ENCODE data around the gene EDEM3.
"Not testable (repeated sequence)": the region's sequence is repeated elsewhere in the genome, so short reads cannot be mapped to it uniquely, and the experiment has no call there.

EDEM3 gene

GRCh38 chr1:184743062-184743756 is 11.4 kb downstream of the EDEM3 start:
- DNase-seq (ENCODE audit: low read depth in 2 of 3, low spot score in 2 of 3) = no peak

- no peak for DNase-seq (ENCODE audit: low read depth in 2 of 3, low spot score in 2 of 3)
Observed at GRCh38 chr1:184740344-184740743, 14.3 kb downstream of the EDEM3 start.

DNA sequence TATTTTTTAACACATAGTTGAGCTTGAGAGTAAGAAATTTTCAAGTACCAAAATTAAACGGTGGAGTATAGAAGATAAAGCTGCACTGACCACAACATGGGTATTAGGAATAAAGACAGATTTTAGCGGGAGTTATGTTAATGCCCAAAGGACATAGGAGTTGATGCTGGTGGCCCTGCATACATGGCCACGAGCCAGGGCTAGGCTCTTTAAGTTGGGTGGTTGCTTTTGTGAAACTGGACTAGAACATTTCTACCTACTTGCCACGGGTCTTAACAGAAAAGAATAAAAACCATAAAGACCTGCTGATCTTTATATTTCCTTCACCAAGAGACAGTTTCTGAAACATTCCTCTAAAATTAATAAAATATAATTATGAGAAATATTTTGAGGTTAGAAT is 14.9 kb downstream of the EDEM3 start:
- no peak for DNase-seq (ENCODE audit: low read depth in 2 of 3, low spot score in 2 of 3)

DNA sequence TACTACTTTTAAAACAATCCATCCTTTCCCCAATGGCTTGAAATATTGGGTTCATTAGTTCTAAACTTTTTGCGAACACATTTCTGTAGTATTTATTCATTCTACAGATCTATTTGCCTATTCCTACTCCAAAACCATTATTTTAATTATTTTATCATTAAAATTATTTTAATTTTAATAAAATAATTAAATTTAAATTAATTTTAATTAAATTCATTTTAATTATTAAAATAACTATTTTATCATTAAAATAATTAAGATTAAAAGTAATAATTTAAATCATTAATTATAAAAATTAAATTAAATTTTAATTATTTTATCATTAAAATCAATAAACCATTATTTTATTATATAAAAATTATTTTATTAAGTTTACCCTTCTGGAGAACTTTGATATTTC is 15.6 kb downstream of the EDEM3 start:
- DNase-seq (ENCODE audit: low read depth in 2 of 3, low spot score in 2 of 3) = no peak

GRCh38 chr1:184734980-184735379 is 19.7 kb downstream of the EDEM3 start:
- no peak for DNase-seq (ENCODE audit: low read depth in 2 of 3, low spot score in 2 of 3)

DNA sequence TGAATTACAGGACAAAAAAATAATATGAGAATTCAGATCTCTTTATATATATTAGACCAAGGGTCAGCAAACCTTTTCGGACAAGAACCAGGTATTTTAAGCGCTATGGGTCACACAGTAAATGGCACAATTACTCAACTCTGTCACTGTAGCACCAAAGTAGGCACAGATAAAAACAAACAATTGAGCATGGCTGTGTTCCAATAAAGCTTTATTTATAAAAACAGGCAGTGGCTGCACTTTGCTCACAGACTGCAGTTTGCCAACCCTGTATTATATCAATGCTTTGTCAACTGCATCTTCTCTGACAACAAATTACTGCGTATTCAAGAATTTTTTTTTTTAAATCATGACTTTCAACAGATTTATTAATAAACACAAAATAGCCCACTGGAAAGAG is 29.8 kb downstream of the EDEM3 start:
- no peak for DNase-seq (ENCODE audit: low read depth in 2 of 3, low spot score in 2 of 3)

DNA sequence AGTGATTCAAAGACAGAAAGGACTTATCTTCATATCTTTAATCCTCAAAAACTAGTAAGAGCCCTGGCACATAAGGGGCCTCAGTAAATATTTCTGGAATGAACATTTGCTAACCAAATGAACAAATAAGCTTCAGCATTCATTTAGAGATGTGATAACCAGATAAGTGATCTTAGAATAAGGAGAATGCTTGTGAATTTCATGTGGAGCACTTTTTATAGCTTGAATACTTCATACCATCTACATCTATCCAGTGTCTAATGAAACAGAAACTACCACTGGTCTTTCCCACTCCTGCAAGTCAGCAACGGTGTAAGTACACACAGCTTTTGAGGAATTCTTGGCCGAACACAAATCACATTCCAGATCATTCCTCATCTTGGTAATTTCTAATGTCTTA is 38.5 kb downstream of the EDEM3 start:
- no peak for DNase-seq (ENCODE audit: low read depth in 2 of 3, low spot score in 2 of 3)

DNA sequence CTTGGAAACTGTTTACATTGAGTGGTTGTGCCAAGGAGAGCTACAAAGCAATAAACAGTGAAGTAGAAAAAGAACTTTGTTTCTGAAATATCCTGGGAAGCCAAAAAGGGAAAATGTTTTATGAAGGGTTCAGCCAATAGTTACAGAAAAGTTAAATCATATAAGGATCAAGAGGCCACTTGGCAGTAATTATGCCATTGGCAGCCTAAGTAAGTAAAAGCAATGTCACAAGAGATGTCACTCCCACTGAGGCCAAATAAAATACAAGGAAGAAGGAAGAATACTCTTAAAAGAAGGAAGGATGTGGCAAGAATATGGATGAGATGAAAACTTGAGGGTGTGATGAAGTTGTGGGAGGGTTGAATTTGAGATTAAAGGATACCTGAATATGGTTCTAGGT is 45.2 kb downstream of the EDEM3 start:
- DNase-seq (ENCODE audit: low read depth in 2 of 3, low spot score in 2 of 3) = no peak

- DNase-seq (ENCODE audit: low read depth in 2 of 3, low spot score in 2 of 3) = no peak
Observed at GRCh38 chr1:184708084-184708676, 46.5 kb downstream of the EDEM3 start.

DNA sequence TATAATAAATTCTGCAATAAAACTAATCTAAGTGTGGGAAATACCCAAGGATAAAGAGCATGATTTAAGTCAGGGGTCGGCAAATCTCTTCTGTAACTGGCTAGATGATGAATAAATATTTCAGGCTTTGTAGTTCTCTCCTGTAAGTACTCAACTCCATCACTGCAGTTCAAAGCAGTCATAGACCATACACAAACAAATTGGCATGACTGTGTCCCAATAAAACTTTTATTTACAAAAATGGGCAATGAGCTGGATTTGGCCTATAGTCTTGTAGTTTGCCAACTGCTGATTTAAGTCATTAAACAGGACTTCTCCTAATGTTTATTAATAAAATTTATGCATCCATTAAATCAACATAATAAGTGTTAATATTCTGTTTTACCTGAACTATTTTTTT is 49.4 kb downstream of the EDEM3 start:
- no peak for DNase-seq (ENCODE audit: low read depth in 2 of 3, low spot score in 2 of 3)

GRCh38 chr1:184701816-184702215 is 52.8 kb downstream of the EDEM3 start:
- no peak for DNase-seq (ENCODE audit: low read depth in 2 of 3, low spot score in 2 of 3)

GRCh38 chr1:184698969-184699368 is 55.7 kb downstream of the EDEM3 start:
- no peak for DNase-seq (ENCODE audit: low read depth in 2 of 3, low spot score in 2 of 3)

- no peak for DNase-seq (ENCODE audit: low read depth in 2 of 3, low spot score in 2 of 3)
Observed at GRCh38 chr1:184698016-184698415, 56.6 kb downstream of the EDEM3 start.

DNA sequence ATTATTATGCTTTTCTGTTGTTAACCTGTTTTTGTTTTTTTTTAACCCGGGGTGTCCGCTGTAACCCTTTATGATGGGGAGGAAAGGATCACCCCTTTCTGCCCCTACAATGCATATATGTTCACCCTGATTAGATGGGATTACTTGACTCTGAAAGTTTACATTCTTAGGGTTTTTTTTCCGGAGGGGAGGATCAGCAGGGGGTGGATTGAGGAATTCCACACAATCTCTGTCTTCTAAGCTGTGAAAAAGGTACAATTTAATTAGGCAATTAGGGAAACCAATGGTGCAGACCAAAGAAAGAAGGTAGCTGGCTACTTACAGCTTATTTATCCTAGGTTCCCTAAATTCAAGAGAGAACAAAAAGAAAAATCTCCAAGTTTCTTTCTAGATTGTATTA is 58.3 kb downstream of the EDEM3 start:
- no peak for DNase-seq (ENCODE audit: low read depth in 2 of 3, low spot score in 2 of 3)

DNA sequence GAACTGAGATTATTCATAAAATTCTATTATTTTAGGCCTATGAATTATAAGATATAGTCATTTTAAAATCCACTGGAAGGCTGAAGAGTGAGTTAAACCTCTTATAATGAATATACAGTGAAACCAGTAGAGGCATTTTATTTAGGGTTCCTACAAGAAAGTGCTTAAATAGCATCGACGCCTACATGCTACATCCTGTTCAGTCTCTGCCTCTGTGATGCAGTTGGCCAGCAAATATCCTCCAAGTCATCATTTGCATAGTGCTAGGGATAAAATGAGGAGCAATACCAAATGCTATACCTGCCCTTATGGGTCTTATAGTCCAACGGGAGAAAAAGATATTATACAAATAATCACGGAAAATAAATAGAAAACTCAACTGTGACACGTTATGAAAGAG is 59.6 kb downstream of the EDEM3 start:
- no peak for DNase-seq (ENCODE audit: low read depth in 2 of 3, low spot score in 2 of 3)

DNA sequence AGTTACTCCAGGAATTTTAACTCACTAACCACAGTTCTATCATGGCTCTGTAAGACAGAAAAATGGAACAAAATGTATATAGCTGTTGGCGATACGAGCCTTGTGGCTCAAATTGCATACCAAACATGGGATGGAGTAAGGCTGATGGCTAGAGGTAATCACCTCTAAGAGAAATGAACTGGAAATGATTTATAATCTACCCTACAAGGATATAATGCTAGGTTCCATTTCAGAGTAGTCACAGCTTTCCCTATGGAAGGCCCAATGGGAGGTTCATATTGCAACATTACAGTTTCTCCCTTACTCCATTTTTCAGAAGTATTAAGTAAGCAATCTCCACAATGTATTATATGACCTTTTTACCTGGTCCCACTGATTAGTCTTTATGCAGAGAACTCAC is 61.6 kb downstream of the EDEM3 start:
- DNase-seq (ENCODE audit: low read depth in 2 of 3, low spot score in 2 of 3) = no peak

DNA sequence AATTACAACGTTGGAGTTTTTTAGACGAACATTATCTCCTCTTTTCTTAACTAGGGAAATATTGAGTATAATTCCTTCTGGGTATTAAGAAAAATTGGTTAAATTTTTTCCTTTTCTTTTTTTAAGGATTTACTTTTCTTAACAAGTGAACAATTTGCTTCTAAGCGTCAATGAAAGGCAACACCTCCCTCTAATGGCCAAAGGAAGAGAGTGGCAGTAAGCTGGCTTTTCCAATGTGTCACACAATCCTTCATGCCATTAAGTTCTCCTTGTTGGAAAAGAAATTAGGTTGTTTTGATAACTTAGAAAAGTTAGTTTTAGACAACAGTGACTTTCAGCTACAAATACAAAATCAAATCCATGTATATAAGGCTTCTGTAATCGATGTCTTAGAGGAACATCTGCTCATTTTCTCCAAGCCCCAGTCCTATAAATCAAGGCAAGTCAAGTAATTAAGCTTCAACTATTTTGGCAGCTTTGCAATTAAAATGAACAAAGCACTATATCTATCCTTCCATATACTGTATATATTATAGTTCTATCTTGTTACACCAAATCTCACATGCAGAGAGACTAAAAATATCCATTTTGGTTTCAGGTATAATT is 62.8 kb downstream of the EDEM3 start:
- no peak for DNase-seq (ENCODE audit: low read depth in 2 of 3, low spot score in 2 of 3)

GRCh38 chr1:184686540-184686939 is 68.1 kb downstream of the EDEM3 start:
- no peak for DNase-seq (ENCODE audit: low read depth in 2 of 3, low spot score in 2 of 3)

- DNase-seq (ENCODE audit: low read depth in 2 of 3, low spot score in 2 of 3) = no peak
Observed at GRCh38 chr1:184685116-184685515, 69.5 kb downstream of the EDEM3 start.

GRCh38 chr1:184684285-184685074 is 70.2 kb downstream of the EDEM3 start:
- DNase-seq (ENCODE audit: low read depth in 2 of 3, low spot score in 2 of 3) = no peak

- no peak for DNase-seq (ENCODE audit: low read depth in 2 of 3, low spot score in 2 of 3)
Observed at GRCh38 chr1:184682956-184683355, 71.7 kb downstream of the EDEM3 start.

- not testable (repeated sequence) for DNase-seq (ENCODE audit: low read depth in 2 of 3, low spot score in 2 of 3)
Observed at GRCh38 chr1:184680611-184681225, 73.9 kb downstream of the EDEM3 start.
